HG03378 (cell line): ENCODE results near the gene LUM.

Experiments
- ATAC-seq: cut with Tn5 transposase; IDR thresholded peaks from one replicate; pipeline ENCODE4 v1.9.1; 2021; ENCODE audit warnings: mild to moderate bottlenecking, moderate library complexity; ENCODE audit not compliant: unreplicated experiment

Gene LUM, protein sequence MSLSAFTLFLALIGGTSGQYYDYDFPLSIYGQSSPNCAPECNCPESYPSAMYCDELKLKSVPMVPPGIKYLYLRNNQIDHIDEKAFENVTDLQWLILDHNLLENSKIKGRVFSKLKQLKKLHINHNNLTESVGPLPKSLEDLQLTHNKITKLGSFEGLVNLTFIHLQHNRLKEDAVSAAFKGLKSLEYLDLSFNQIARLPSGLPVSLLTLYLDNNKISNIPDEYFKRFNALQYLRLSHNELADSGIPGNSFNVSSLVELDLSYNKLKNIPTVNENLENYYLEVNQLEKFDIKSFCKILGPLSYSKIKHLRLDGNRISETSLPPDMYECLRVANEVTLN

DNA sequence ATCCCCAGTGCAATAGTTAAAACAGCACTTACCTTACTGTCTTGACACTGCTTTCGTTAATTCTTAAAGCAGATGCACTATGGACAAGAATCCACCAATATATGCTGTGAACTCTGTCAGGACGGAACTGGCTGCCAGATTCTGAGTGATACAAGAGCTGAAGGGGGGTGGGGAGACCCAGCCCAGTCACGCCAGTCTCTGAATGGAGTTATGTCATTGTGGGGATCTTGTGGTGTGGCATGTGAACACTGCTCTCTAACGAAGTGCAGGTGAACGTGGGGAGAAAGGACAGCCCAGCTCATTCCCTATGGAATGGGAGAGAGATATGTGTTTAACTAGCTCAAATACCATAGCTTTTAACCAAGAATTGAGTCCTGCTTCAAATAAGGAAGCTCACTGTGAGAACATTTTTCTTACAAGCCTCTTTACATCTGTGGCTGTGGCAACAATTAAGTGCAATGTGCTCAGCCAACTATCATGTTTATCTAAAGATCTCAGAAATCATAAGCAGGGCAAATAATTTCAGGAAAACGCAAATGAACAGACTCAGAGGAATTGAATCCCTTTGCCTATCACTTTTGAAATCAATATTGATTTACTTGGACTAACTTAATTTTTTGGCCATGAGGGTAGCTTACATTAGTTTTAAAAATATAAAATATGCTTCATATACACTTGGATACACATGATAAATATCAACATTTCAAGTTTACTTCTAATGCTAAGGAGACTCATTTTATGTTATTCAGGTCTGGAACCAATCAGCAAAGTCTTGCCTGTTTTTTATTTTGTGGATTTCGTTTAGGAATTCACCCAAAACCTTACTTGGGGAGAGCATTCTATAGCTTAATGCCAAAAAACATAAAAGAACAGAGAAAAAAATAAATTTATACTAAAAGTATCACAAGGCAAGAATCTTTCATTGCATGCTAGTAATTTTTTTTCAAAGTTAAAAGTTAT, at the start of gene LUM:
LUM (minus strand) TSS at position 129 of the 960 bp plus-strand sequence. CDS start 2,515 bp downstream, outside the sequence.
- no peak for ATAC-seq

DNA sequence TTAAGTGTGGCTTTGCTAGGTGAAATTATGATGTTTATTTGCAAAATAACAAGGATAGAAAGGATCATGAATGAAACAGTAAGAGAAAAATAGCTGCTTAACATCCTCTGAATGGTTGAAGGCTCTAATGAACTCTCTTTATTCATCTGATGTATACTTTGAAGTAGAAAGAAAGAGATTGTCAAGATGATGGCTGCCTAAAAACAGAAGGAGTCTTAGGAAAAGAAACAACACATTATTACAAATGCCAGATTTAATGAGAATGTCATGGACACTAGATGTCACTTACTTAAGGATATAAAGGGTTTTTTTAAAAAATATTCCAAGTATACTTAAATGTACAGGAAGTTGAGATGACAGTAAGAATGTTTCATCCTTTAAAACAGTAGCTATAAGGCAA, 49.7 kb upstream of the LUM start:
- no peak for ATAC-seq

DNA sequence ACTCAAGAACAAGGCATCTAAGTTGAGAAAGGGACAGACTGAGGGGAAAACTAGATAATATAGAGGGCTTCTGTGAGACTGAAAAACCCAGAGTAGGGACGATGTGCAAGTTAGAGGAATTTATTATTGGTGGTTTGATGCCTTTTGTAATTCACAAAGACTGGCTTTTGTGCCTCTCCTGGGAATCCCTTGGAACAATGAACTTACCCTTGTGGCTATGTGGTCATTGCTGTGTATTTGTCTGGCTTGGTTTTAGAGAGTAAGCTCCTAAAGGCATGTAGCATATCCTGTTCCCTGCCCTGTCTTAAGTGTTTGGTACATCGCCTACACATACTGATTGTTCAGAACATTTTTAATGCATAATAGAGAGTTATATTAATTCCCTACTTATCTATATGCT, 44.7 kb upstream of the LUM start:
- no peak for ATAC-seq

DNA sequence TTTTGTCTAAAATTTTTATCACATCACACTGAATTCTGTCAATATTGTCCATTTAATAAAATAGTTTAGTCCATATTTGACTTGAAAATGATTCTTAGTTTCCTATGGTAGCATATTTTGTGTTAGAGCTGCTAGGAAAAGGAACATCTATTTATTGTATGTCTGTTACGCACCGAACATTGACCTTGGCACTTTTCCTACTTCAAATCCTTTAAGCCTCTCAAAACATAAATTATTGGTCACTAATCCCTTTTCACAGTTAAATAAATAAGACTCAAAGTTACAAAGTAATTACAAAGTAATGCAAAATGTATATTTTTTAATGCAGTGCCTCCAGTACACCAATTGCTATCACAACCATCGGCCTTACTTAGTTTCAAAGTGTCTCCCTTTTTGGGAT, 42.8 kb upstream of the LUM start:
- ATAC-seq = no peak

DNA sequence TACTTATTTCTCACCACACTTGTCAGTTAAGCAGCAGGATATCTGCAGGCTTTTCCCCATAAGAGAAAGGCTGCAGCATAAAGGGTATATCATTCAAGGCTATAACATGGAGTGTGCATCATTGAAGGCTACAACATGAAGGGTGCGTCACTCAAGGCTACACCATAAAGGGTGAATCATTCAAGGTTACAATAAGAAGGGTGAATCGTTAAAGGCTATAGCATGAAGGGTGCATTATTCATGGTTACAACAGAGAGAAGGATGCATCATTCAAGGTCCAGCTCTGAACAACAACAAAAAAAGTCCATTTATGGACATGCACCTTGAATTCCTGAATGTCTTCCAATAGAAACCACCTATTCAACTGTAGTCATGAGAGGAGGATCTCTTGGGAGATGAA, 32.8 kb upstream of the LUM start:
- no peak for ATAC-seq

DNA sequence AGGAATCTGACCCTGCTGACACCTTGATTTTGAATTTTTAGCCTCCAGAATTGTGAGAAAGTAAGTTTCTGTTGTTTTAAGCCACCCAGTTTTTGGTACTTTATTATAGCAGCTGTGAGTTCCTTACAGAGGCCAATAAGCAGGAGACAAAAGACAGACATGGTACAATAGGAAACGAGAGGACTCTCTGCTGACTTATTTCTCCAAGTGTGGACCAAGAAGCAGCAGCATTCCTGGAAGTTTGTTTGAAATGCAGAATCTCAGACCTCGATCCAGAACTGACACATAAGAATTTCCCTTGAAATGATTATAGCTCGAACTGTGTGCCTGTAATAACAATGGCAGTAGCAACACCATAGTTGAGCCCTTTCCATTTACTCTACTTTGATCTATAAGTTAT, 31.9 kb upstream of the LUM start:
- ATAC-seq = no peak

DNA sequence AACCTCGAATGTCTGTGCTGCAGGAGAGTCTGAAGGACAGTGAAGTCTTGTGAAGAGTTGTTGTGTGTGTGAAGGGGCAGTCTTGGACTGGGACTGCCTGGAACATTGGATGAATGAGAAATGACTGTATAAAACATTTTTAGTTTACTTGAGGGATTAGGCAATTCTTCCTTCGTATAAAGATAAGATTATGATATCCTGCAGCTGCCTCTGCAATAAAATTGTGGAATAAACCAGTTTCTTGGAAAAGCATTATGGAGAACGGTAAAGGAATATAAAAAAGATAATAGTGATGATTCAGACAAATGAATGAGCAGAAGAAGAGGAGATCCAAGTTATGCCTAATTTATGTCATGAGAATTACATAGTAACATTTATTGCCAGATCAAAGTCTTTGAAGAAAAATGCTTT, 30.9 kb upstream of the LUM start:
- no peak for ATAC-seq

DNA sequence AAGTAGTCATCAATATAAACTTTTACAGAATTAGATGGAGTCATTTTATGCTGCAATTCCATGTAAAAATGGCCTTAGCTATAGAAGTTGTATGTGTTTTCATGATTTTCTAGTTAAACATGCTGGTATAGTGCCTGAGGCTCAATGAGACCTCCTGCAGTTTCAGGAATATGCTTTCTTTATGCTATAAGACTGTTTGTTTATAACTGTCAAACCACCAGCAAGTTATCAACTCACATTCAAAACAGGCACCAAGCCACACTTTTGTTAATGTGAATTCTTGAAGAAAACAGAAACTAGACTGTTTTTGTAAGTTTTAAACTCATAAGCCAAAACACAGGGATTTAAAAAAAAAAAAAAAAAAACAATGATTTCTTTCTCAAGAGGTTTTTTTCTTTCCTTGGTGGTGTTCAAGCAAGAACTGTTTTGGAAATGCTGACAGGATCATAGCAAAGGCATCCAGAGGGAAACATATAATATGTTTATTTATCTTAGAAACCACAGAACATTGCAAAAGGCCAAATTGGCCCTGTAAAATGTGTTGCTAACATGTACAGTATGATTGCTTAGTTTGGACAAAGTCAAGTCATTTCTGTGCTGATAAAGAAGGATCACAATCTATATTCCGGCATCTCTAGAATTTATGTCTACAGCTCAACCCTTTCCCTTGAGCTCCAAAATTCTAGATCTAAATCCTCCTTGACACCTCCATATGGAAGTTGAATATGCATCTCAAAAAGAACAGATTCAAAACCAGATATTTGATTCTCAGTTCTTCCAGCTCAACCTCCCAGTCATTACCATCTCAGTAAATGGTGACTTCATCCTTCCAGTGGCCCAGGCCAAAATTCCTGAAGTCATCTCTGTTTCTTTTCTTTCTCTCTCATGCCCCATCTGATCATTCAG, 29.0 kb upstream of the LUM start:
- no peak for ATAC-seq

DNA sequence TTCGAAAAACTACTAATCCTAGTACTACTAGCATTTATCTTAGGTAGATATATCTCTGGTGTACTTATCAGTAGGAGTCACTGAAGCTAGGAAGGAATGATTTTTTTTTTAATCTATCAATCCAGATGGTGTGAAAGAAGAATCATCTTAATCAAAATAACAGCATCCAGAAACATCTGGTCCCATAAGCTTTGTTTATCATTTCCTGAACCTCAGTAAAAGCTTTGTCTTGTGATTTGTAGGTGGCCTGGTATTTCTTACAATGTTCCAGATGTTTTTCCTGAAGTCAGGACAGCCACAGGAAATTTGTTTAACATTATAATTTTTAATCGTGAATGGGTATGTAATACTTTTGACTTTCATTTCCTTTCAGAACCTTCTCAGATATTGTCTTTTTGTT, 28.0 kb upstream of the LUM start:
- no peak for ATAC-seq

DNA sequence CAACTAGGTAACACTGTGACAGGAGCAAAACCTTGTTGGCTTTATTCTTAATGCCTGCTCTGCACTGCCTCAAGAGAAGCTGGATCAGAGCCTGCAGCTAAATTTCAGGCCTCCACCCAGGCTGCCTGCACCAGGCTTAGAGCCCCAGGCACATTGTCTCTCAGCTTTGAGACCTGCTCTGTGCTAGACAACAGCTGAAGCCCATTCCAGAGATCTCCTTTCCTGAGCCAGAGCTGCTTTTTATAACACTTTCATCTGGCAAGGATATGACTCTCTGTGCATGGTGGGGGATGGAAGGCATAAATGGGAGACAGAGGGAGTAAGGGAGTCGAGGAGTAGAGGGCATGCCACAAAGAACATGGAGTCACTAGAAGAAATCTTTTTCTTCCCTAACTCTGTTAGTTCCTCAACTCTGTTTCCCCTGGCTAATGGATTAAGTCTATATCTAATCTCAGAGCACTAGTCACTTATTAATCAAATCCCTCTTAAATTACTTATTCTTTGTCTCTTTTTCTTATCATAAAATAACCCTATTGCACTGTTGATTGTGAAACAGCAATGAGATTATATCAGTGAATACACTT, 27.1 kb upstream of the LUM start:
- no peak for ATAC-seq

DNA sequence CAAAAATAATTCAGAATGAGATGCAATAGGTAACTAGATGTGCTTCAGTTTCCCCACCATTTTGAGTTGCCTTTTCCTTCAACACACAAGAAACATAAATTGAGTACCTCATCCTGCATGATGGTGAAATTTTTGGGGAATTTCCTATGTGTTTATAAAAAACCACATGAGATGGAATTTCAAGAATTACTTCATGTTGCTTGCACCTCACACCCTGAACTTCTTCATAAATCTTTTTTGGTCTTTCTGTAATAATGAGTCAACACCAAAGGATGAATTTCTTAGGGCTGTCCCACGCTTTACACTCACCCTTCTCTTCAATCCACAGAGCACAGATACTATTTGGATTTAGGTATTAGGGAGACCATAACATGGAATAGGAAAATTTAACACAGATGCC, 22.6 kb upstream of the LUM start:
- ATAC-seq = no peak

DNA sequence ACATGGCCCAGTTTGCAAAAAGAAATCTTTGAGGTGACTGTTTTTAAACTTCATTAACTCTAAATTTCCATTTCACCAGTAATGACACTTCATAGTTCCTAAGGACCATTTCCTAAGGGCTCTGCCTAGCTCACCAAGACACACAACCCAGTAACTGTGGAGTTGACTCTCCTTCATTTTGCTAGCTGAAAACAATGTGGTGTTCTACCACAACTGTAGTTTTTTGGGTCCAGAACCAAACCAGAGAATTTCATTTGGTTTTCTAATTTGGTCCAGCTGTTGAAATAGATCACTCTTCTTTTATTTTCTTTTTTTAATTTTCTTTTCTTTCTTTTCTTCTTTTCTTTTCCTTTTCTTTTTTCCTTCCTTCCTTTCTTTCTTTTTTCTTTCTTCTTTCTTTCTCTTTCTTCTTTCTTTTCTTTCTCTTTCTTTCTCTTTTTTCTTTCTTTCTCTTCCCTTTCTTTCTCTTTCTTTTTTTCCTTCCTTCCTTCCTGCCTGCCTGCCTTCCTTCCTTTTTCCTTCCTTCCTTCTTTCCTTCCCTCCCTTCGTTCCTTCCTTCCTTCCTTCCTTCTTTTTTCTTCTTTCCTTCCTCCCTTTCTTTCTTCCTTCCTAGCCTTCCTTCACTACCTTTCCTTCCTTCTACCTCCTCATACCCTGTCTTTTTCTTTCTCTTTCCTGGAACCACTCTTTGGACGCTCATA, 18.5 kb upstream of the LUM start:
- no peak for ATAC-seq

DNA sequence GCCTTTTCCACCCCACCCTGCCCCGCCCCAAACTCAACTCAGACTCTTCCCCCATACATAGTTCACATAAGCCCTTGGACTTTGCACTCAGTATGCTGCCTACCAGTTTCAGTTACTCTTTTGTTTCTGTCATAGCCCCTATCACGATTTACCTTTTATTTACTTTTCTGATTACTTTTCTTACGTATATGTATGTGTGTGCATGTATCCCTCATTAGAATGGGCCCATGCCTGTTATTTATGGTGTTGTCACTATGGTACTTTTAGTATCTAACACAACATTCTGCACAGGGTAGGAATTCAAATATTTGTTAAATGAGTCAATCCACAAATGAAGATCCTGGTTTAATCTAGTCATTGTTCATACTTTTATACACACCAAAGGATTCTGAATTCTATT, 16.5 kb upstream of the LUM start:
- no peak for ATAC-seq

DNA sequence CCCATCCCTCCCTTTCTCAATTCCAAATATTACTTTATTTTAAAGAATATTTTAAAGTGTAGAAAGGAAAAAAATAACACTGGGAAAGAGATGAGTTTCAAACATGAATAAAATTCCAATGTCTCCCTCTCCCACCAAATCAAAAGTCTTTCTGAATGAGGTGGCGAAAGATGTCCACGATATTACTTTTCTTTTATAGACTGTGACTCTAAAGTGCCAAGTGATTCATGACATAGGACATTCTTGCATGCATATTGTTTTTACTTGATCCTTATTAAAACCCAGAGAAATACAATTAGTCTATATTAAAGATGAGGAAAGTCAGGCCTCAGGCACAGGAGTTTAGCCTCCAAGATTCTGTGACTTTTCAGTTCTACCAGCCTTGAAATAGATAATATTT, 16.0 kb upstream of the LUM start:
- ATAC-seq = no peak

DNA sequence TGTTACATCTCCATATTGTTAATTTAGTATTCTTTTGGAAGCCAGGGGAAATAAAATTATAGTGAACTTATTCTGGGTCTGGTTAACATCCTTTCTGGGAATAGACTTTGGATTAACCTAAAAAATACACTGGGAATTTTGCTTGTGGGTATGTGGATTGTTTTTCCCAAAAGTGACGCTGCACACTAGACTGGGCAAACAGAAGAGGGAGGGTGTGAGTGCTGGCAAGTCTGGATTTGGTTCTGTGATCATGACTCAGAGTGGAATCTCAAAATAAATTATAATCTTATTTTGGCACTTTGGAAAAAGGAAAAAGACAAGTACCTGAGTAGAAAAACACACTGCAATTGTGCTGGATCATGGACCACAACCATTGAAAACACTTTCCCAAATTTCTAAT, 15.2 kb upstream of the LUM start:
- ATAC-seq = no peak

DNA sequence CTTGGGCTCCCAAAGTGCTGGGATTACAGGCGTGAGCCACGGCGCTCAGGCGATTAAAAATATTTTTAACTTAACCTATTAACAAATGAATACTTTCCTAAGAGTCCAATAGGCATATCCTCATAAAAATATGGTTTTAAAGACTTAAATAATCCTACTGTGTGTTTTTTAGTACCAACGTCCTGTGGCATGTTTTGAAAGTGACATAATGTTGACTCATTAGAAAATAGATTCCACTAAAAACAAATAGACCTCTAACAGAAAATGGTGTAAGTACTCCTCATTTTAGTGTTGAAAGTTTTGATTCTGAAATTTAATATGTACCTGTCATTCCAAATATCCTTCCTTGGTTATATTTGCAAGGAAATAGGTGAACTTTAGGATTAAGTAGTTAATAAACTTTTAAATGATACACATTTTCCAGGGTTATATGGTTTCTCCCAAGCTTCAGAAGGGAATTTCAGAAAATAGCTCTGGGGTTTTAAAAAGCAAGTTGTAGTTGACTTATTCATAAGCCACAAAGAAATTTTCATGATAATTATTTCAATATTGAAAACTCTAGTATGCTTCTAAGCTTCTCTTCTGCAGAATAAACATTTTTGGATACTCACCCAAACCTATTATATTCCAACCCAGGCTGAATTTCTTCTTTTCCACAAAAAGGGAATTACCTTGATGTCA, 12.1 kb upstream of the LUM start:
- no peak for ATAC-seq

DNA sequence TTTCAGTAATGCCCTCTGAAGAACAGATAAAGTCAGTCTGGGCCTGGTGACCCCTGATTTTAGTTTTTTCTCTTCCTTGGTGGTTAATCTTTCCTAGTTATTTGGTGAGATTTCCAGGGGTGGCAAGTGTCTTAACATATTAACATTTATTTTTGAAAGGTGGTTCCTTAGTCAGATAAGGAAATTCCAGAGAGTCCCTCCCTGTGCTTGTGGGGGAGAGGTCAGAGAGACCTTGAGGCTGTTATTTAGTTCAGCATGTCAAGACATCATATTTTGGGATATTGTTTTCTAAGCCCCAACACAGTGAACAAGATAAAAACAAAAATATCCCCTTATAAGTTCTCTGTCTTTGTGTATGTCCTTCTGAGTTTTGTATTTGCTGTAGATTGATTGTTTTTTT, 9.5 kb upstream of the LUM start:
- no peak for ATAC-seq

DNA sequence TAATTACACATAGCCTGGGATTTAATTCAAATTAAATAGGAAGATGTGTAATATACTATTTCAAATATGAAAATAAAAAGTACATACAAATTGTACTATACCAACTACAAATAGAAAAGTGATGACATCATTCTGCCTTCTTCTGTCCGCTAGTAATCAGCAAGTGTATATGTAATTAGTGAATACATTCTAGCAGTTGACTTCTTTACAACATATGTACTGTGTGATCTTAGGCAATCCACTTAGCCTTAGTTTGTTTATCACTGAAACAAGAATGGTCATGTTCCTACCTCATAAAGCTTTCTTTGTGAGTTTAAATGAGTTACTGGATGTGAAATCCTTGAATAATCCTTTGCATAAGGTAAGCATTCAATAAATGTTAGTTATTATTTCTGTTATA, 7.8 kb upstream of the LUM start:
- ATAC-seq = no peak

DNA sequence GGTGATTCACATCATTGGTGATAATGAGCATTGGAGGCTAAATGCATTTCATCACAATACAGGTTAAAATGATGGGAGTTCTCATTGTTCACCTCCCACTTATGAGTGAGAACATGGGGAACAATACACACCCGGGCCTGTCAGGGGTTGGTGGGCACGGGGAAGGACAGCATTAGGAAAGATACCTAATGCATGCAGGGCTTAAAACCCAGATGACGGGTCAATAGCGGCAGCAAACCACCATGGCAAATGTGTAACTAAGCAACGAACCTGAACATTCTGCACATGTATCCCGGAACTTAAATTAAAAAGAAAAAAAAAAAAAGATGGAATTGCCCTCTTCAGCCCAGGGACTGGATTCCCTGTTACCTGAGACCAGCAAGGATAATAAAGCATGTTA, 2.3 kb upstream of the LUM start:
- no peak for ATAC-seq
